A673 (cell line): ENCODE data around the gene ESPNL.

Experiments used
- EZH2 ChIP-seq: fragments of 200-600 bp; sonication (generic); IDR thresholded peaks from 2 replicates; pipeline ENCODE4 v1.6.1; 2017; ENCODE audit warnings: borderline replicate concordance, low read depth, mild to moderate bottlenecking, mixed read lengths, antibody characterized with exemption, low read length; ENCODE audit not compliant: poor library complexity, severe bottlenecking
- TF ChIP-seq, protein P1 (sequence below): fragments of 300-800, 200-600 bp; sonication (generic); conservative IDR thresholded peaks from 2 replicates; pipeline ENCODE4 v1.5.1; 2017; ENCODE audit warnings: low read depth, mild to moderate bottlenecking, antibody characterized with exemption, low read length, moderate library complexity, mixed read lengths

DNA sequence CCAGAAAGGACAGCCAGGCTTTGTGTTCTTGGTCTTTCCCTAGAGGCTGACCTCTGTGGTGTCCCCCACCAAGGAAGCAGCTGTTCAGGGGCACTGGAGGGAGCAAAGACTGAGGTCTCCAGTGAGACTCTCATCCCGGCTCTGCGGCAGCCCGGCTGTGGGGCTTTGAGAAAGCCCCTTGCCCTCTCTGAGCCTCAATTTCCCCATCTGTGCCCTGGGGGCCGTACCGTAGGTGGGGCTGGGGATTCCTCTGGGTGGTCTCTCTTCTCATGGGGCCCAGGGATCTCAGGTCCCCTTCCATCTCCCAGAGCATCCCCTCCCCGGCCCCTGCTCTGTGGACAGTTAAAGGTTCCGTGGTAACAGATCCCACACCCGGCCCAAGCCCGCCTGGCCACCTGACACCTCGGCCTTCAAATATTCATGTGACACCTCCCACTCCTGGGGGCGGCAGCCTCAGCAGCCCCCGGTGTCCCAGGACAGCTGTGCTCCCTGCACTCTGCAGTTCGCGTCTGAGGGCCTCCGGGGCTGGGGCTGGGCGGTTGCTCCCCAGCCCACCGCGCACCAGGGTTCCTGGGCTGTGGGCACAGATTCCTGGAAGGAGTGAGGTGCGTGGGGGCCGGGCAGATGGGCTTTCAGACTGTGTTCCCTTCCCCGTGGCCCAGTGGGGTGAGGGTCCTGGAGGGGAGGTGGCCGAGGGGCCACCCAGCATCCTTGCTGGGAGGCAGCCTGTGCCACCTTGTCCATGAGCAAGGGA, 23.3 kb downstream of the ESPNL start:
- TF ChIP-seq, protein P1, sequence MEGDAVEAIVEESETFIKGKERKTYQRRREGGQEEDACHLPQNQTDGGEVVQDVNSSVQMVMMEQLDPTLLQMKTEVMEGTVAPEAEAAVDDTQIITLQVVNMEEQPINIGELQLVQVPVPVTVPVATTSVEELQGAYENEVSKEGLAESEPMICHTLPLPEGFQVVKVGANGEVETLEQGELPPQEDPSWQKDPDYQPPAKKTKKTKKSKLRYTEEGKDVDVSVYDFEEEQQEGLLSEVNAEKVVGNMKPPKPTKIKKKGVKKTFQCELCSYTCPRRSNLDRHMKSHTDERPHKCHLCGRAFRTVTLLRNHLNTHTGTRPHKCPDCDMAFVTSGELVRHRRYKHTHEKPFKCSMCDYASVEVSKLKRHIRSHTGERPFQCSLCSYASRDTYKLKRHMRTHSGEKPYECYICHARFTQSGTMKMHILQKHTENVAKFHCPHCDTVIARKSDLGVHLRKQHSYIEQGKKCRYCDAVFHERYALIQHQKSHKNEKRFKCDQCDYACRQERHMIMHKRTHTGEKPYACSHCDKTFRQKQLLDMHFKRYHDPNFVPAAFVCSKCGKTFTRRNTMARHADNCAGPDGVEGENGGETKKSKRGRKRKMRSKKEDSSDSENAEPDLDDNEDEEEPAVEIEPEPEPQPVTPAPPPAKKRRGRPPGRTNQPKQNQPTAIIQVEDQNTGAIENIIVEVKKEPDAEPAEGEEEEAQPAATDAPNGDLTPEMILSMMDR = no peak
- TF ChIP-seq EZH2 = no peak
